Neural progenitor cell (in vitro differentiated cells): ENCODE data around the gene LINC00632. TPM values are rescaled to one million over a fixed set of nuclear protein-coding genes. Genes with fewer than 3 reads are reported as not detected.
A peak's percentile ranks its signal among the peaks of the same experiment; 100 is the strongest.

ENCODE experiments used
- DNase-seq: peaks from one replicate; pipeline ENCODE4 v3.0.0-alpha.2; 2016; ENCODE audit warnings: low spot score
- H2AFZ ChIP-seq: fragments of 200-600 bp; sonication (generic); replicated peaks from 2 replicates; pipeline ENCODE4 v1.6.1; 2016; ENCODE audit warnings: antibody characterized with exemption
- H3F3A ChIP-seq: fragments of 200-600 bp; sonication (generic); 2 replicates; pipeline ENCODE4 v1.6.1; 2016; ENCODE audit warnings: antibody characterized with exemption, low read depth
- H3K27ac ChIP-seq: fragments of 200-600 bp; sonication (generic); 2 replicates; pipeline ENCODE4 v1.5.1; 2016; ENCODE audit warnings: mild to moderate bottlenecking
- H3K27me3 ChIP-seq: fragments of 200-600 bp; sonication (generic); 2 replicates; pipeline ENCODE4 v1.6.1; 2016; ENCODE audit warnings: mild to moderate bottlenecking, moderate library complexity
- H3K36me3 ChIP-seq: fragments of 200-600 bp; sonication (generic); 2 replicates; pipeline ENCODE4 v1.5.1; 2016
- H3K4me1 ChIP-seq: fragments of 200-600 bp; sonication (generic); 2 replicates; pipeline ENCODE4 v1.6.1; 2016; ENCODE audit warnings: mixed run types
- H3K4me2 ChIP-seq: fragments of 200-600 bp; sonication (generic); 2 replicates; pipeline ENCODE4 v1.6.1; 2016
- H3K4me3 ChIP-seq: fragments of 200-600 bp; sonication (generic); 2 replicates; pipeline ENCODE4 v1.5.1; 2016
- H3K79me2 ChIP-seq: fragments of 200-600 bp; sonication (generic); 2 replicates; pipeline ENCODE4 v1.6.1; 2016; ENCODE audit warnings: low read depth
- H3K9ac ChIP-seq: fragments of 200-600 bp; sonication (generic); 2 replicates; pipeline ENCODE4 v1.6.1; 2016
- H3K9me3 ChIP-seq: fragments of 200-600 bp; sonication (generic); 2 replicates; pipeline ENCODE4 v1.5.1; 2016; ENCODE audit warnings: low read depth
- H4K20me1 ChIP-seq: fragments of 200-600 bp; sonication (generic); 2 replicates; pipeline ENCODE4 v1.6.1; 2016; ENCODE audit warnings: low read depth
- H3K27ac Mint-ChIP-seq: 3 replicates; pipeline ENCODE4 v1.8.0; 2021; ENCODE audit warnings: mixed read lengths
- H3K27me3 Mint-ChIP-seq: 2 replicates; pipeline ENCODE4 v1.8.0; 2022; ENCODE audit warnings: low read depth, mild to moderate bottlenecking, inconsistent platforms, moderate library complexity, mixed read lengths; ENCODE audit not compliant: insufficient read depth
- H3K36me3 Mint-ChIP-seq: 3 replicates; pipeline ENCODE4 v1.8.0; 2021; ENCODE audit warnings: mixed read lengths
- H3K4me1 Mint-ChIP-seq: 3 replicates; pipeline ENCODE4 v1.8.0; 2021; ENCODE audit warnings: mixed read lengths
- H3K4me3 Mint-ChIP-seq: 3 replicates; pipeline ENCODE4 v1.8.0; 2021; ENCODE audit warnings: mild to moderate bottlenecking, moderate library complexity, mixed read lengths
- H3K9me3 Mint-ChIP-seq: 3 replicates; pipeline ENCODE4 v1.8.0; 2020; ENCODE audit warnings: mixed read lengths
- CTCF ChIP-seq: fragments of 200-600 bp; sonication (generic); IDR thresholded peaks from 2 replicates; pipeline ENCODE4 v1.5.1; 2017; ENCODE audit warnings: antibody characterized with exemption, mild to moderate bottlenecking
- EZH2 ChIP-seq: fragments of 200-600 bp; sonication (generic); IDR thresholded peaks from 2 replicates; pipeline ENCODE4 v1.6.1; 2017; ENCODE audit warnings: antibody characterized with exemption, mild to moderate bottlenecking, moderate library complexity
- EZH2phosphoT487 ChIP-seq: fragments of 200-600 bp; sonication (generic); IDR thresholded peaks from 2 replicates; pipeline ENCODE4 v1.6.1; 2017; ENCODE audit warnings: antibody characterized with exemption
- total RNA-seq: library from RNA; depleted of rRNA; stranded (reverse); fragments of >200 nt; gene quantifications from 2 replicates; pipeline ENCODE4 v1.2.3, GENCODE V29; 2015; ENCODE audit warnings: low replicate concordance

LINC00632 gene
- total RNA-seq, 1 donor from 2014 or later, result 12.0 TPM

- no peak overlapping the region for H3K9ac ChIP-seq
- H3K4me1 Mint-ChIP-seq, result peaks cover 17% of the 10 kb centered on the region
Observed at GRCh38 chrX:140765043-140765784, 55.7 kb downstream of the LINC00632 start.

GRCh38 chrX:140766024-140766611, 56.6 kb downstream of the LINC00632 start:
- Histone ChIP-seq H2AFZ (no peak overlapping the region), H4K20me1 (no peaks in the 10 kb centered on the region), H3K4me3 (no peak overlapping the region), H3K27ac (no peak overlapping the region), H3K9me3 (no peaks in the 10 kb centered on the region), H3K4me2 (peak overlapping the region; percentile 76), H3K79me2 (no peaks in the 10 kb centered on the region), H3K4me1 (no peaks in the 10 kb centered on the region), H3K27me3 (peaks cover 19% of the 10 kb centered on the region), H3K36me3 (no peaks in the 10 kb centered on the region), H3K9ac (no peak overlapping the region), H3F3A (no peaks in the 10 kb centered on the region)
- DNase-seq, result peak; percentile 68
- Mint-ChIP-seq H3K4me1 (peaks cover 17% of the 10 kb centered on the region), H3K4me3 (peak overlapping the region; percentile 88), H3K36me3 (no peaks in the 10 kb centered on the region), H3K9me3 (no peaks in the 10 kb centered on the region), H3K27ac (no peak overlapping the region), H3K27me3 (peaks cover 4% of the 10 kb centered on the region)
- TF ChIP-seq EZH2 (peak; percentile 32), EZH2phosphoT487 (no peak), CTCF (peak; percentile 86)

More at GRCh38 chrX:140765043-140765784, 55.7 kb downstream of the LINC00632 start:
- H2AFZ ChIP-seq, result no peak overlapping the region
- H3K4me1 ChIP-seq, result no peaks in the 10 kb centered on the region
- Mint-ChIP-seq H3K27ac (no peak overlapping the region), H3K27me3 (peaks cover 4% of the 10 kb centered on the region), H3K9me3 (no peaks in the 10 kb centered on the region), H3K4me3 (peak overlapping the region; percentile 88), H3K36me3 (no peaks in the 10 kb centered on the region)
- no peak overlapping the region for H3K27ac ChIP-seq
- TF ChIP-seq CTCF, result no peak
- TF ChIP-seq EZH2phosphoT487, result no peak
- TF ChIP-seq EZH2, result no peak
- no peaks in the 10 kb centered on the region for H3K9me3 ChIP-seq
- peaks cover 19% of the 10 kb centered on the region for H3K27me3 ChIP-seq
- H3F3A ChIP-seq, result no peaks in the 10 kb centered on the region
- H3K4me3 ChIP-seq, result peak overlapping the region; percentile 49
- no peaks in the 10 kb centered on the region for H3K79me2 ChIP-seq
- peak; percentile 39 for DNase-seq
- H4K20me1 ChIP-seq, result no peaks in the 10 kb centered on the region
- H3K36me3 ChIP-seq, result no peaks in the 10 kb centered on the region
- H3K4me2 ChIP-seq, result peak overlapping the region; percentile 76

GRCh38 chrX:140767646-140768045, 58.1 kb downstream of the LINC00632 start:
- TF ChIP-seq CTCF, result no peak
- no peak for TF ChIP-seq EZH2
- no peak for TF ChIP-seq EZH2phosphoT487
- Mint-ChIP-seq H3K27me3 (peaks cover 4% of the 10 kb centered on the region), H3K27ac (no peak overlapping the region), H3K4me3 (no peak overlapping the region), H3K36me3 (peaks cover 8% of the 10 kb centered on the region), H3K9me3 (no peaks in the 10 kb centered on the region), H3K4me1 (peaks cover 11% of the 10 kb centered on the region)
- Histone ChIP-seq H3F3A (no peaks in the 10 kb centered on the region), H3K9me3 (no peaks in the 10 kb centered on the region), H3K4me2 (no peak overlapping the region), H3K27me3 (peaks cover 19% of the 10 kb centered on the region), H3K36me3 (no peaks in the 10 kb centered on the region), H3K27ac (no peak overlapping the region), H3K9ac (no peak overlapping the region), H3K4me3 (no peak overlapping the region), H3K79me2 (no peaks in the 10 kb centered on the region), H2AFZ (no peak overlapping the region), H3K4me1 (no peaks in the 10 kb centered on the region), H4K20me1 (no peaks in the 10 kb centered on the region)
- DNase-seq, result no peak
